SK-N-SH (cell line): ENCODE data around the gene OR7G1. TPM values are rescaled to one million over a fixed set of nuclear protein-coding genes. Genes with fewer than 3 reads are reported as not detected.

Experiments used
- CTCF ChIA-PET: fragments of 300-600, 350-600 bp; formaldehyde crosslinking; extraction: SDS; loops from one replicate; lab custom pipeline; 2021; lab: Yijun Ruan, JAX
- POLR2A ChIA-PET: fragments of 350-600 bp; sonication (Branson Sonifier 250); formaldehyde crosslinking; extraction: SDS; loops from one replicate; lab custom pipeline; 2020; ENCODE audit warnings: antibody characterized with exemption, inconsistent platforms; lab: Yijun Ruan, JAX
- DNase-seq: peaks from one replicate; pipeline ENCODE4 v3.0.0; 2012
- H2AFZ ChIP-seq: fragments of 200-600 bp; sonication (generic); 2 replicates; pipeline ENCODE4 v1.8.1; 2016; ENCODE audit warnings: antibody characterized with exemption, mild to moderate bottlenecking, low read depth
- H3F3A ChIP-seq: fragments of 200-600 bp; sonication (generic); replicated peaks from 2 replicates; pipeline ENCODE3; 2016; ENCODE audit warnings: antibody characterized with exemption, mild to moderate bottlenecking; ENCODE audit not compliant: insufficient read depth
- H3K27ac ChIP-seq, 2 experiments: fragments of 200-500 bp in 1 of 2; fragments of 200-600 bp in 1 of 2; sonication (Bioruptor generic) in 1 of 2; sonication (generic), shearing (Covaris generic) in 1 of 2; 2 replicates each; pipeline versions ENCODE4 v1.5.1 to v1.6.1; 2014 to 2016; ENCODE audit warnings: low read depth in 2 of 2, inconsistent platforms in 1 of 2, low read length in 1 of 2, mild to moderate bottlenecking in 1 of 2, mixed read lengths in 1 of 2
- H3K27me3 ChIP-seq: fragments of 200-600 bp; sonication (generic), shearing (Covaris generic); 2 replicates; pipeline ENCODE4 v1.6.1; 2016; ENCODE audit warnings: mixed run types; ENCODE audit not compliant: insufficient read depth
- H3K36me3 ChIP-seq, 2 experiments: fragments of 200-500 bp in 1 of 2; fragments of 200-600 bp in 1 of 2; sonication (Bioruptor generic) in 1 of 2; sonication (generic) in 1 of 2; replicated peaks in 1 of 2; 2 replicates each; pipeline versions ENCODE3 to v1.5.1; 2014 to 2016; ENCODE audit warnings: low read length in 1 of 2, mild to moderate bottlenecking in 1 of 2; ENCODE audit not compliant: insufficient read depth in 2 of 2, control insufficient read depth in 1 of 2
- H3K4me1 ChIP-seq, 2 experiments: fragments of 200-500 bp in 1 of 2; fragments of 200-600 bp in 1 of 2; sonication (Bioruptor generic) in 1 of 2; sonication (generic), shearing (Covaris generic) in 1 of 2; 2 replicates each; pipeline versions ENCODE4 v1.5.1 to v1.6.1; 2014 to 2016; ENCODE audit warnings: low read depth in 1 of 2, low read length in 1 of 2, mixed run types in 1 of 2; ENCODE audit not compliant: insufficient read depth in 2 of 2, control insufficient read depth in 1 of 2
- H3K4me2 ChIP-seq: fragments of 200-600 bp; sonication (generic), shearing (Covaris generic); 2 replicates; pipeline ENCODE4 v1.6.1; 2017; ENCODE audit warnings: mixed run types
- H3K4me3 ChIP-seq, 2 experiments: fragments of 200-500 bp in 1 of 2; fragments of 200-600 bp in 1 of 2; sonication (Bioruptor generic) in 1 of 2; sonication (generic), shearing (Covaris generic) in 1 of 2; 2 replicates each; pipeline versions ENCODE4 v1.5.1 to v1.8.1; 2014 to 2016; ENCODE audit warnings: low read depth in 2 of 2, inconsistent platforms in 1 of 2, low read length in 1 of 2, mild to moderate bottlenecking in 1 of 2, mixed read lengths in 1 of 2, moderate library complexity in 1 of 2
- H3K79me2 ChIP-seq: fragments of 200-600 bp; sonication (generic); 2 replicates; pipeline ENCODE4 v1.8.1; 2017; ENCODE audit warnings: mild to moderate bottlenecking; ENCODE audit not compliant: insufficient read depth
- H3K9ac ChIP-seq: fragments of 200-600 bp; sonication (generic); 2 replicates; pipeline ENCODE4 v1.6.1; 2017; ENCODE audit warnings: mixed run types
- H3K9me2 ChIP-seq: fragments of 200-600 bp; sonication (generic); 2 replicates; pipeline ENCODE4 v1.6.1; 2017; ENCODE audit warnings: mixed run types
- H3K9me3 ChIP-seq: fragments of 200-600 bp; sonication (generic); 2 replicates; pipeline ENCODE4 v1.6.1; 2017; ENCODE audit warnings: mixed run types, mild to moderate bottlenecking, moderate library complexity
- H4K20me1 ChIP-seq: fragments of 200-600 bp; sonication (generic); 2 replicates; pipeline ENCODE4 v1.6.1; 2017; ENCODE audit warnings: mild to moderate bottlenecking, mixed run types; ENCODE audit not compliant: insufficient read depth
- CHD2 ChIP-seq: fragments of 150-350 bp; IDR thresholded peaks from 2 replicates; pipeline ENCODE4 v1.6.1; 2018; ENCODE audit warnings: low read length; ENCODE audit not compliant: partially characterized antibody
- EP300 ChIP-seq, 2 experiments: IDR thresholded peaks; 2 replicates each; pipeline versions ENCODE4 v1.4.0 to v1.6.1; 2012; ENCODE audit warnings: borderline replicate concordance in 1 of 2, low read depth in 1 of 2, low read length in 1 of 2
- FOXJ3 ChIP-seq: sonication (generic); formaldehyde crosslinking; IDR thresholded peaks from 2 replicates; pipeline ENCODE4 v1.5.1; 2020; ENCODE audit warnings: mild to moderate bottlenecking, missing genetic modification reagents
- GABPA ChIP-seq: IDR thresholded peaks from 2 replicates; pipeline ENCODE4 v1.4.0; 2012; ENCODE audit warnings: low read depth, mild to moderate bottlenecking
- MAX ChIP-seq: IDR thresholded peaks from 2 replicates; pipeline ENCODE4 v1.4.0; 2012; ENCODE audit warnings: low read depth
- POLR2AphosphoS5 ChIP-seq: IDR thresholded peaks from 2 replicates; pipeline ENCODE4 v1.6.1; 2012; ENCODE audit warnings: low read depth, low read length
- RFX5 ChIP-seq: IDR thresholded peaks from 2 replicates; pipeline ENCODE4 v1.6.1; 2012; ENCODE audit warnings: mild to moderate bottlenecking, improper control_type of control experiment, low read length
- SIN3A ChIP-seq: IDR thresholded peaks from 2 replicates; pipeline ENCODE4 v1.6.1; 2012; ENCODE audit warnings: low read depth, mild to moderate bottlenecking, low read length, moderate library complexity, borderline replicate concordance
- SMC3 ChIP-seq: IDR thresholded peaks from 2 replicates; pipeline ENCODE4 v1.6.1; 2012; ENCODE audit warnings: low read depth, low read length, improper control_type of control experiment
- TCF12 ChIP-seq: IDR thresholded peaks from 2 replicates; pipeline ENCODE4 v1.4.0; 2012
- WGBS: methylation state at CpG from one replicate; pipeline ENCODE4 v1.1.6; 2017; ENCODE audit warnings: low lambda C conversion rate; 5-methylcytosine and 5-hydroxymethylcytosine counted together
- polyA plus RNA-seq, 3 experiments: library from polyadenylated mRNA; depleted of rRNA; stranded (reverse); fragments of >200 nt; gene quantifications; 2 replicates each; pipeline ENCODE4 v1.2.3, GENCODE V29; 2012
- TF ChIP-seq, protein P1 (sequence below): fragments of 150-350 bp; IDR thresholded peaks from 2 replicates; pipeline ENCODE4 v1.6.1; 2017; ENCODE audit warnings: antibody characterized with exemption, low read length, low read depth, borderline replicate concordance
- TF ChIP-seq, protein P2 (sequence below): IDR thresholded peaks from 2 replicates; pipeline ENCODE4 v1.6.1; 2012; ENCODE audit warnings: mild to moderate bottlenecking, low read depth, low read length, moderate library complexity
- TF ChIP-seq, protein P3 (sequence below): IDR thresholded peaks from 2 replicates; pipeline ENCODE4 v1.4.0; 2012; ENCODE audit warnings: low read depth, borderline replicate concordance
- TF ChIP-seq, protein P4 (sequence below): IDR thresholded peaks from 2 replicates; pipeline ENCODE4 v1.4.0; 2012; ENCODE audit warnings: low read depth, borderline replicate concordance

OR7G1 gene
- polyA plus RNA-seq, 1 of the 3 experiments (the other 2 are of a cell fraction) = not detected

DNA sequence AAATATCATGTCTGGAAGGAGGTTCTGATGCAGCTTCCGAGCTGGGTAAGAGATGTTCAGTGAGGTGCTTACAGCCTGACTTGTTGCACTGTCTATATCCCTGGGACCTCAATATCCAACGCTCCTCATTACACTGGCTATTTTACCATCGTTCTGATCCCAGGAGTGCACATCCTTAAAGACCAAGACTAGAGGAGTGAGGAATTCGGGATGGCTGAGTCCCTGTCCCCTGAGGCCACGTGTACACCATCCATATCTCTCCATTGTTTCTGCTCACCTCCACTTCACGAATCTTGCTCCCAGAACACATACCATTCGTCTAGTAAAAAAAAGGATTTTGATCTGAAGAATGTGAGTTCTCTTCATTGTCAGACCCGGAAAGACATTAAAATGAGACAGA is 8.2 kb downstream of the OR7G1 start, which contains the start of gene OR7G2:
TSS of gene OR7G2 (minus strand) at position 101 of the 400 bp plus-strand sequence. CDS start 4,232 bp downstream, outside the sequence.
- no peaks in the 10 kb centered on the region for H4K20me1 ChIP-seq
- TF ChIP-seq POLR2AphosphoS5 (no peak), MAX (no peak)
- TF ChIP-seq, protein P1, sequence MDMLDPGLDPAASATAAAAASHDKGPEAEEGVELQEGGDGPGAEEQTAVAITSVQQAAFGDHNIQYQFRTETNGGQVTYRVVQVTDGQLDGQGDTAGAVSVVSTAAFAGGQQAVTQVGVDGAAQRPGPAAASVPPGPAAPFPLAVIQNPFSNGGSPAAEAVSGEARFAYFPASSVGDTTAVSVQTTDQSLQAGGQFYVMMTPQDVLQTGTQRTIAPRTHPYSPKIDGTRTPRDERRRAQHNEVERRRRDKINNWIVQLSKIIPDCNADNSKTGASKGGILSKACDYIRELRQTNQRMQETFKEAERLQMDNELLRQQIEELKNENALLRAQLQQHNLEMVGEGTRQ = no peak
- TF ChIP-seq, all 33 proteins: peak for 0
- no peak within 1 kb of the TSS for H3K27ac ChIP-seq
- WGBS = 4% methylated on average over 7 of the region's 8 CpGs
- no peaks in the 10 kb centered on the region for H3K9me2 ChIP-seq
- POLR2A ChIA-PET = no interaction called here
- no peak within 1 kb of the TSS for H3K9ac ChIP-seq
- no peak for DNase-seq
- no peaks in the 10 kb centered on the region for H3K79me2 ChIP-seq
- H3K4me3 ChIP-seq = no peak within 1 kb of the TSS
- H2AFZ ChIP-seq = no peak within 1 kb of the TSS
- H3K9me3 ChIP-seq = no peaks in the 10 kb centered on the region
- H3K36me3 ChIP-seq = no peaks in the 10 kb centered on the region
- no peak within 1 kb of the TSS for H3K4me2 ChIP-seq
- no peaks in the 10 kb centered on the region for H3F3A ChIP-seq
- H3K27me3 ChIP-seq = peaks cover 62% of the 10 kb centered on the region; the same call in 1 of the 2 replicates
- CTCF ChIA-PET = no interaction called here
- no peaks in the 10 kb centered on the region for H3K4me1 ChIP-seq

DNA sequence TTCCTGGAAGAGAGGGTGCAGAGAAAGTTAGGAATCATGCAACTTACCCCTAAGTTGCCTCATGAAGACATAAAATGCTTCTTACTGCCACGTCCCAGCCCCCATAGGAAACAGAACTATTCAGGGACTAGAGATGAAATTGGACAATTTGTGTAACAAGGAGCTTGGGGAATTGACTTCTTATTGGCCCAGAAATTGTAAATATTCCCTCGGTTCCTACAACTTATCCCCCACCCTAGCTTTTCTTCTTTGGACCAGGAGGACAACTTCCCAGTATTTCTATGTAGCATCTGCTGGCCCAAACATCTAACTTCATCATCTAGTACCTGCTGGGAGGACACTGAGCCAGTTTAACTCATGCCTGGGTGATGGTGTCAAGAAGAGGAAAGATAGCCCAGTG is 28.8 kb downstream of the OR7G1 start, which contains the start of gene OR1M1:
TSS of gene OR1M1 (plus strand) at position 301 of the 400 bp plus-strand sequence. CDS start 6,184 bp downstream, outside the sequence.
- Histone ChIP-seq H2AFZ (no peak within 1 kb of the TSS), H3K4me1 (no peaks in the 10 kb centered on the region), H3K9me3 (no peaks in the 10 kb centered on the region), H3K27ac (no peak within 1 kb of the TSS), H3K36me3 (no peaks in the 10 kb centered on the region), H3K4me2 (no peak within 1 kb of the TSS), H3K79me2 (no peaks in the 10 kb centered on the region), H3K9me2 (no peaks in the 10 kb centered on the region), H4K20me1 (no peaks in the 10 kb centered on the region), H3K9ac (no peak within 1 kb of the TSS), H3K27me3 (peaks cover 38% of the 10 kb centered on the region), H3F3A (no peaks in the 10 kb centered on the region), H3K4me3 (no peak within 1 kb of the TSS)
- POLR2A ChIA-PET = no interaction called here
- no peak for DNase-seq
- TF ChIP-seq FOXJ3 (CRISPR knock-in tag) (no peak), EP300 (IDR thresholded peaks at IDR 0.05; ENCODE audit: borderline replicate concordance in 1 of 2, low read depth in 1 of 2, low read length in 1 of 2) (no peak), SMC3 (no peak), CHD2 (no peak), GABPA (no peak), RFX5 (no peak), TCF12 (no peak), SIN3A (no peak)
- TF ChIP-seq, protein P2, sequence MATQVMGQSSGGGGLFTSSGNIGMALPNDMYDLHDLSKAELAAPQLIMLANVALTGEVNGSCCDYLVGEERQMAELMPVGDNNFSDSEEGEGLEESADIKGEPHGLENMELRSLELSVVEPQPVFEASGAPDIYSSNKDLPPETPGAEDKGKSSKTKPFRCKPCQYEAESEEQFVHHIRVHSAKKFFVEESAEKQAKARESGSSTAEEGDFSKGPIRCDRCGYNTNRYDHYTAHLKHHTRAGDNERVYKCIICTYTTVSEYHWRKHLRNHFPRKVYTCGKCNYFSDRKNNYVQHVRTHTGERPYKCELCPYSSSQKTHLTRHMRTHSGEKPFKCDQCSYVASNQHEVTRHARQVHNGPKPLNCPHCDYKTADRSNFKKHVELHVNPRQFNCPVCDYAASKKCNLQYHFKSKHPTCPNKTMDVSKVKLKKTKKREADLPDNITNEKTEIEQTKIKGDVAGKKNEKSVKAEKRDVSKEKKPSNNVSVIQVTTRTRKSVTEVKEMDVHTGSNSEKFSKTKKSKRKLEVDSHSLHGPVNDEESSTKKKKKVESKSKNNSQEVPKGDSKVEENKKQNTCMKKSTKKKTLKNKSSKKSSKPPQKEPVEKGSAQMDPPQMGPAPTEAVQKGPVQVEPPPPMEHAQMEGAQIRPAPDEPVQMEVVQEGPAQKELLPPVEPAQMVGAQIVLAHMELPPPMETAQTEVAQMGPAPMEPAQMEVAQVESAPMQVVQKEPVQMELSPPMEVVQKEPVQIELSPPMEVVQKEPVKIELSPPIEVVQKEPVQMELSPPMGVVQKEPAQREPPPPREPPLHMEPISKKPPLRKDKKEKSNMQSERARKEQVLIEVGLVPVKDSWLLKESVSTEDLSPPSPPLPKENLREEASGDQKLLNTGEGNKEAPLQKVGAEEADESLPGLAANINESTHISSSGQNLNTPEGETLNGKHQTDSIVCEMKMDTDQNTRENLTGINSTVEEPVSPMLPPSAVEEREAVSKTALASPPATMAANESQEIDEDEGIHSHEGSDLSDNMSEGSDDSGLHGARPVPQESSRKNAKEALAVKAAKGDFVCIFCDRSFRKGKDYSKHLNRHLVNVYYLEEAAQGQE = no peak
- TF ChIP-seq, protein P3, sequence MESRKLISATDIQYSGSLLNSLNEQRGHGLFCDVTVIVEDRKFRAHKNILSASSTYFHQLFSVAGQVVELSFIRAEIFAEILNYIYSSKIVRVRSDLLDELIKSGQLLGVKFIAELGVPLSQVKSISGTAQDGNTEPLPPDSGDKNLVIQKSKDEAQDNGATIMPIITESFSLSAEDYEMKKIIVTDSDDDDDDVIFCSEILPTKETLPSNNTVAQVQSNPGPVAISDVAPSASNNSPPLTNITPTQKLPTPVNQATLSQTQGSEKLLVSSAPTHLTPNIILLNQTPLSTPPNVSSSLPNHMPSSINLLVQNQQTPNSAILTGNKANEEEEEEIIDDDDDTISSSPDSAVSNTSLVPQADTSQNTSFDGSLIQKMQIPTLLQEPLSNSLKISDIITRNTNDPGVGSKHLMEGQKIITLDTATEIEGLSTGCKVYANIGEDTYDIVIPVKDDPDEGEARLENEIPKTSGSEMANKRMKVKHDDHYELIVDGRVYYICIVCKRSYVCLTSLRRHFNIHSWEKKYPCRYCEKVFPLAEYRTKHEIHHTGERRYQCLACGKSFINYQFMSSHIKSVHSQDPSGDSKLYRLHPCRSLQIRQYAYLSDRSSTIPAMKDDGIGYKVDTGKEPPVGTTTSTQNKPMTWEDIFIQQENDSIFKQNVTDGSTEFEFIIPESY = no peak
- TF ChIP-seq, protein P4, sequence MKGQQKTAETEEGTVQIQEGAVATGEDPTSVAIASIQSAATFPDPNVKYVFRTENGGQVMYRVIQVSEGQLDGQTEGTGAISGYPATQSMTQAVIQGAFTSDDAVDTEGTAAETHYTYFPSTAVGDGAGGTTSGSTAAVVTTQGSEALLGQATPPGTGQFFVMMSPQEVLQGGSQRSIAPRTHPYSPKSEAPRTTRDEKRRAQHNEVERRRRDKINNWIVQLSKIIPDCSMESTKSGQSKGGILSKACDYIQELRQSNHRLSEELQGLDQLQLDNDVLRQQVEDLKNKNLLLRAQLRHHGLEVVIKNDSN = no peak
- TF ChIP-seq, protein P1 = no peak
- WGBS = 0% methylated on average over 2 of the region's 2 CpGs
- CTCF ChIA-PET = no interaction called here
